Hepatocyte (in vitro differentiated cells): ENCODE results near the gene CDK19. TPM values are rescaled to one million over a fixed set of nuclear protein-coding genes. Genes with fewer than 3 reads are reported as not detected.

Experiments
- DNase-seq: peaks from one replicate; pipeline ENCODE4 v3.0.0-alpha.2; 2016; ENCODE audit warnings: low spot score
- H2AFZ ChIP-seq: fragments of 200-600 bp; sonication (generic); 2 replicates; pipeline ENCODE4 v1.6.0; 2016; ENCODE audit warnings: antibody characterized with exemption, mild to moderate bottlenecking
- H3K27ac ChIP-seq: fragments of 200-600 bp; sonication (generic); 2 replicates; pipeline ENCODE4 v1.5.1; 2016; ENCODE audit warnings: mild to moderate bottlenecking
- H3K27me3 ChIP-seq: fragments of 200-600 bp; sonication (generic); 2 replicates; pipeline ENCODE4 v1.6.1; 2016
- H3K36me3 ChIP-seq: fragments of 200-600 bp; sonication (generic); replicated peaks from 2 replicates; pipeline ENCODE4 v1.5.1; 2016; ENCODE audit warnings: low read depth; ENCODE audit not compliant: insufficient read depth
- H3K4me1 ChIP-seq: fragments of 200-600 bp; sonication (generic); 2 replicates; pipeline ENCODE4 v1.5.1; 2016; ENCODE audit warnings: mild to moderate bottlenecking, moderate library complexity; ENCODE audit not compliant: insufficient read depth
- H3K4me2 ChIP-seq: fragments of 200-600 bp; sonication (generic); 2 replicates; pipeline ENCODE4 v1.6.0; 2016
- H3K4me3 ChIP-seq: fragments of 200-600 bp; sonication (generic); 2 replicates; pipeline ENCODE4 v1.5.1; 2016; ENCODE audit warnings: mild to moderate bottlenecking
- H3K79me2 ChIP-seq: fragments of 200-600 bp; sonication (generic); 2 replicates; pipeline ENCODE4 v1.6.0; 2017; ENCODE audit warnings: mild to moderate bottlenecking
- H3K9me2 ChIP-seq: fragments of 200-600 bp; sonication (generic); replicated peaks from 2 replicates; pipeline ENCODE4 v1.6.0; 2017; ENCODE audit warnings: mild to moderate bottlenecking; ENCODE audit not compliant: insufficient read depth
- H3K9me3 ChIP-seq: fragments of 200-600 bp; sonication (generic); 2 replicates; pipeline ENCODE4 v1.5.1; 2016; ENCODE audit warnings: low read depth, mild to moderate bottlenecking
- H4K20me1 ChIP-seq: fragments of 200-600 bp; sonication (generic); 2 replicates; pipeline ENCODE4 v1.6.0; 2016; ENCODE audit warnings: mild to moderate bottlenecking; ENCODE audit not compliant: insufficient read depth, poor library complexity, severe bottlenecking
- EZH2 ChIP-seq: fragments of 200-600 bp; sonication (generic); IDR thresholded peaks from 2 replicates; pipeline ENCODE4 v1.6.1; 2016; ENCODE audit warnings: antibody characterized with exemption, mild to moderate bottlenecking, borderline replicate concordance
- EZH2phosphoT487 ChIP-seq: fragments of 200-600 bp; sonication (generic); IDR thresholded peaks from one replicate; pipeline ENCODE4 v1.6.1; 2018; ENCODE audit warnings: antibody characterized with exemption, mild to moderate bottlenecking, low read depth, moderate library complexity; ENCODE audit not compliant: unreplicated experiment, severe bottlenecking
- WGBS: methylation state at CpG from one replicate; pipeline ENCODE4 v1.1.6; 2016; ENCODE audit warnings: low lambda C conversion rate; ENCODE audit errors: missing lambda C conversion rate; 5-methylcytosine and 5-hydroxymethylcytosine counted together
- polyA plus RNA-seq: library from polyadenylated mRNA; unstranded; fragments of >200 nt; fragmentation: Nextera tagmentation; extraction: Ambion mirVana; gene quantifications from 2 replicates; pipeline ENCODE4 v1.2.1, GENCODE V29; 2016
- total RNA-seq: library from RNA; depleted of rRNA; stranded (reverse); fragments of >200 nt; gene quantifications from 2 replicates; pipeline ENCODE4 v1.2.3, GENCODE V29; 2014
- TF ChIP-seq, protein P1 (sequence below): fragments of 200-600 bp; sonication (generic); IDR thresholded peaks from 2 replicates; pipeline ENCODE4 v1.5.1; 2016; ENCODE audit warnings: antibody characterized with exemption, mild to moderate bottlenecking; ENCODE audit not compliant: poor library complexity

The CDK19 gene
- total and polyA plus RNA-seq, 2 experiments from 2014 or later, result 7.3 to 18.6 TPM

DNA sequence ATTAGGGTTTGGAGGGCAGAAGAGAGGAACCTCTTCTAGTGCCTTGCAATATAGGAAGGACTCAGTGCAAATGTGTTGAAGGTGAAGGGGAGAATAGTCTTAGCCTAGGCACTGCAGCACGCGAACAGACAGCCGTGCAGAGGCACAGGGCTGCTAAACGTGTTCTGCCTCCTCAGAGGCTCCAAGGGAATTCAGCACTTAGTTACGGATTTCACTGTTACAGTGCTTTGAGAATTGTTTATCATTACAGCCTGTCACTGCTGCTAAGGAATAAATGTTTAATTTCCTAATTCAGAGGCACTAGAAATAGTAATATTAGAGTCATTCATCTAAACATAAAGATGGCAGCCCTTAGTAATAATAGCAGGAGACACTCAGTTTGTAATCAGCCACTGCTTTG, 222.5 kb downstream of the CDK19 start:
- 58% methylated on average over 5 of the region's 5 CpGs for WGBS
- no peaks in the 10 kb centered on the region for H3K27me3 ChIP-seq
- no peaks in the 10 kb centered on the region for H3K36me3 ChIP-seq
- DNase-seq, result no peak
- no peak overlapping the region for H2AFZ ChIP-seq
- no peaks in the 10 kb centered on the region for H3K9me3 ChIP-seq
- H3K4me2 ChIP-seq, result no peak overlapping the region
- H3K9me2 ChIP-seq, result no peaks in the 10 kb centered on the region
- H3K4me1 ChIP-seq, result no peaks in the 10 kb centered on the region
- H3K27ac ChIP-seq, result no peak overlapping the region
- TF ChIP-seq, protein P1, sequence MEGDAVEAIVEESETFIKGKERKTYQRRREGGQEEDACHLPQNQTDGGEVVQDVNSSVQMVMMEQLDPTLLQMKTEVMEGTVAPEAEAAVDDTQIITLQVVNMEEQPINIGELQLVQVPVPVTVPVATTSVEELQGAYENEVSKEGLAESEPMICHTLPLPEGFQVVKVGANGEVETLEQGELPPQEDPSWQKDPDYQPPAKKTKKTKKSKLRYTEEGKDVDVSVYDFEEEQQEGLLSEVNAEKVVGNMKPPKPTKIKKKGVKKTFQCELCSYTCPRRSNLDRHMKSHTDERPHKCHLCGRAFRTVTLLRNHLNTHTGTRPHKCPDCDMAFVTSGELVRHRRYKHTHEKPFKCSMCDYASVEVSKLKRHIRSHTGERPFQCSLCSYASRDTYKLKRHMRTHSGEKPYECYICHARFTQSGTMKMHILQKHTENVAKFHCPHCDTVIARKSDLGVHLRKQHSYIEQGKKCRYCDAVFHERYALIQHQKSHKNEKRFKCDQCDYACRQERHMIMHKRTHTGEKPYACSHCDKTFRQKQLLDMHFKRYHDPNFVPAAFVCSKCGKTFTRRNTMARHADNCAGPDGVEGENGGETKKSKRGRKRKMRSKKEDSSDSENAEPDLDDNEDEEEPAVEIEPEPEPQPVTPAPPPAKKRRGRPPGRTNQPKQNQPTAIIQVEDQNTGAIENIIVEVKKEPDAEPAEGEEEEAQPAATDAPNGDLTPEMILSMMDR, result no peak
- H4K20me1 ChIP-seq, result no peaks in the 10 kb centered on the region
- H3K79me2 ChIP-seq, result no peaks in the 10 kb centered on the region
- no peak overlapping the region for H3K4me3 ChIP-seq

DNA sequence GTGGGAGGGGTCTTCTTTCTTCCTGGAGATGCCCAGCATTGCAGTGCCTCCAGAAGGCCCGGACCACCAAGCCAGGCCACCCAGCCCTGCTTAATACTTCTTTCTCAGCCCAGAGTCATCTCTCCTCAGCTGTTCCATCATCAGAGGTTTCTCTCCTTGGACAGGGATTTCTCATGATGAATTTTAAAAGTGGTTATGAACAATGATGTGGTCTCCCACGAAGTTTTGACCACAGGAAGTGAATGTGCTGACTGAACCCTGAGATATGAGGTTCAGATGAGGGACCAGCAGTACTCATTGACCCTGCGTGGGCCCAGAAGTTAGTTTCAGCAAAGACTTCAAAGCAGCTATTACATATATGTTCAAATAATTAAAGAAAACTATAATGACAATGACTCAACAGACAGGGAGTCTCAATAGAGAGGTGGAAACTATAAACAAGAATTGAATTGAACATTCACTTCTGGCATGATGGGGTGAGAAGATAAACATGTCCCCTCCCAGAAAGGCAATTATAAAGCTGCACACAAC, 224.4 kb downstream of the CDK19 start:
- DNase-seq, result no peak
- Histone ChIP-seq H2AFZ (no peak overlapping the region), H3K9me2 (no peaks in the 10 kb centered on the region), H3K79me2 (no peaks in the 10 kb centered on the region), H3K4me3 (no peak overlapping the region), H3K27ac (no peak overlapping the region), H3K36me3 (no peaks in the 10 kb centered on the region), H3K4me2 (no peak overlapping the region), H4K20me1 (no peaks in the 10 kb centered on the region), H3K9me3 (no peaks in the 10 kb centered on the region), H3K4me1 (no peaks in the 10 kb centered on the region), H3K27me3 (no peaks in the 10 kb centered on the region)
- TF ChIP-seq EZH2phosphoT487, result no peak
- TF ChIP-seq, protein P1, result no peak
- TF ChIP-seq EZH2, result no peak
- 85% methylated on average over 3 of the region's 3 CpGs for WGBS

DNA sequence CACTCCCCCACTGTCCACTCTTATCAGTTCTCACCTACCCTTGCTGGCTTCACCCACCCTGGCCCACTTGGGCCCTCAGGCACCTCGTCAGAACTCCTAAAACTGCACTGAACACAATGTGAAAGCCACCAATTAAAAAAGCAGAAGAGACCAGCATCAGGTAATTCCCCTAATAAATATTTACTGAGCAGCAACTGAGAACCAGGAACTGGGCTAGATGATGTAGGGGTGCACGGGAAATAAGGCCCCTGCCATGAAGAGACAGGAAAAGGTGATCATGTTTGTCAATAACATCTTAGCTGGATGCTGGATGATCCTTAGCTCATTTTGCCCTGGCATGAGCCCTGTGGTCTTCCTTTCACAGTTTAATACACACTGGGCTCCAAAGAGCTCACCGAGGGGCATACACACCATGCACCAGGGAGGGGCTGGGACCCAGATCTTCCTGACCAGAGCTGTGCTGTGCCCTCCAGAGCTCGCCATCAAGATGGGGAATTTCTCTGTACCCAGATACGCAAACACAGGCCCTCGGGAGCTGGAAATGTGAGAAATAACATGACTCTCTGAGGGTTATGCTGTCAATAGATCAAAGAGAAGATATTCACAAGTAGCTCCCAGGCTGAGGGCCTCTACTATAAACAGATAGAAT, 225.3 kb downstream of the CDK19 start:
- DNase-seq, result no peak
- no peak overlapping the region for H3K4me2 ChIP-seq
- no peaks in the 10 kb centered on the region for H3K36me3 ChIP-seq
- no peaks in the 10 kb centered on the region for H4K20me1 ChIP-seq
- H3K4me1 ChIP-seq, result no peaks in the 10 kb centered on the region
- H2AFZ ChIP-seq, result no peak overlapping the region
- no peak overlapping the region for H3K4me3 ChIP-seq
- H3K27ac ChIP-seq, result no peak overlapping the region
- TF ChIP-seq EZH2phosphoT487 (no peak), EZH2 (no peak)
- TF ChIP-seq, protein P1, result no peak
- H3K79me2 ChIP-seq, result no peaks in the 10 kb centered on the region
- no peaks in the 10 kb centered on the region for H3K27me3 ChIP-seq
- H3K9me3 ChIP-seq, result no peaks in the 10 kb centered on the region
- WGBS, result 77% methylated on average over 6 of the region's 6 CpGs
- no peaks in the 10 kb centered on the region for H3K9me2 ChIP-seq
